ENCODE results near the gene SCYL2. TPM values are rescaled to one million over a fixed set of nuclear protein-coding genes. Genes with fewer than 3 reads are reported as not detected.

SCYL2 gene
- total RNA-seq, 1 donor from 2014 or later, result 68.7 TPM

DNA sequence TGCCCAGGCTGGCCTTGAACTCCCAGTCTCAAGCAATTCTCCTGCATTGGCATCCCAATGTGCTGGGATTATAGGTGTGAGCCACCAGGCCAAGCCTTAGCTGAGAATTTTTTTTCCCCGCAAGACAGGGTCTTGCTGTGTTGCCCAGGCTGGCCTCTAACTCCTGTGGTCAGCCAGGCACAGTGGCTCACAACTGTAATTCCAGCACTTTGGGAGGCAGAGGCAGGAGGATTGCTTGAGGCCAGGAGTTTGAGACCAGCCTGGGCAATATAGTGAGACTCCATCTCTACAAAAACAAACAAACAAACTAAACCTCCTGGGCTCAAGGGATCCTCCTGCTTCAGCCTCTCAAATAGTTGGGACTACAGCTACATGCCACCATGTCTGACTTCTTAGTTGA lies 27.4 kb upstream of the SCYL2 start:
- Histone ChIP-seq H3K4me3 (ENCODE audit: insufficient read depth, low read depth, low read length) (no peak overlapping the region), H3K79me2 (ENCODE audit: insufficient read depth, low read length) (no peaks in the 10 kb centered on the region), H2AFZ (ENCODE audit: low read depth, low read length) (no peak overlapping the region), H3K4me1 (ENCODE audit: insufficient read depth, low read length) (no peaks in the 10 kb centered on the region), H3K27me3 (ENCODE audit: insufficient read depth, low read length) (no peaks in the 10 kb centered on the region), H3K36me3 (ENCODE audit: insufficient read depth, low read length) (no peaks in the 10 kb centered on the region), H3K4me2 (ENCODE audit: low read length) (no peak overlapping the region), H4K20me1 (ENCODE audit: insufficient read depth, low read length) (no peaks in the 10 kb centered on the region), H3K9ac (ENCODE audit: low read length) (no peak overlapping the region), H3K27ac (ENCODE audit: low read depth, low read length) (no peak overlapping the region), H3K9me3 (ENCODE audit: insufficient read depth, low read depth, low read length) (no peaks in the 10 kb centered on the region)
- DNase-seq (ENCODE audit: low read depth), result no peak
- no peaks in the 10 kb centered on the region for H3K27me3 Mint-ChIP-seq (ENCODE audit: low read depth, unreplicated experiment)
- no peak overlapping the region for H3K4me3 Mint-ChIP-seq (ENCODE audit: unreplicated experiment)
- no peak overlapping the region for H3K27ac Mint-ChIP-seq (ENCODE audit: unreplicated experiment)
- no peaks in the 10 kb centered on the region for H3K4me1 Mint-ChIP-seq (ENCODE audit: low read depth, unreplicated experiment)
- TF ChIP-seq EZH2 (IDR thresholded peaks at IDR 0.05; ENCODE audit: insufficient read depth, low read length) (no peak), CTCF (IDR thresholded peaks at IDR 0.05; ENCODE audit: insufficient read depth, low read depth, low read length) (no peak)
- no peaks in the 10 kb centered on the region for H3K9me3 Mint-ChIP-seq (ENCODE audit: unreplicated experiment)
- no peaks in the 10 kb centered on the region for H3K36me3 Mint-ChIP-seq (ENCODE audit: low read depth, unreplicated experiment)
- no peak for FAIRE-seq

- H3K4me3 ChIP-seq (ENCODE audit: insufficient read depth, low read depth, low read length), result no peak overlapping the region
- TF ChIP-seq CTCF (IDR thresholded peaks at IDR 0.05; ENCODE audit: insufficient read depth, low read depth, low read length), result no peak
- TF ChIP-seq EZH2 (IDR thresholded peaks at IDR 0.05; ENCODE audit: insufficient read depth, low read length), result no peak
- no peak overlapping the region for H3K27ac ChIP-seq (ENCODE audit: low read depth, low read length)
- H3K4me3 Mint-ChIP-seq (ENCODE audit: unreplicated experiment), result no peak overlapping the region
- no peak overlapping the region for H3K9ac ChIP-seq (ENCODE audit: low read length)
- FAIRE-seq (no peak), DNase-seq (ENCODE audit: low read depth) (no peak)
- H3K4me1 Mint-ChIP-seq (ENCODE audit: low read depth, unreplicated experiment), result no peaks in the 10 kb centered on the region
- H2AFZ ChIP-seq (ENCODE audit: low read depth, low read length), result no peak overlapping the region
- no peak overlapping the region for H3K27ac Mint-ChIP-seq (ENCODE audit: unreplicated experiment)
- no peaks in the 10 kb centered on the region for H3K36me3 Mint-ChIP-seq (ENCODE audit: low read depth, unreplicated experiment)
- H3K27me3 Mint-ChIP-seq (ENCODE audit: low read depth, unreplicated experiment), result no peaks in the 10 kb centered on the region
- H3K27me3 ChIP-seq (ENCODE audit: insufficient read depth, low read length), result no peaks in the 10 kb centered on the region
- H3K4me2 ChIP-seq (ENCODE audit: low read length), result no peak overlapping the region
- no peaks in the 10 kb centered on the region for H4K20me1 ChIP-seq (ENCODE audit: insufficient read depth, low read length)
- H3K9me3 ChIP-seq (ENCODE audit: insufficient read depth, low read depth, low read length), result no peaks in the 10 kb centered on the region
- H3K4me1 ChIP-seq (ENCODE audit: insufficient read depth, low read length), result no peaks in the 10 kb centered on the region
- no peaks in the 10 kb centered on the region for H3K79me2 ChIP-seq (ENCODE audit: insufficient read depth, low read length)
- no peaks in the 10 kb centered on the region for H3K36me3 ChIP-seq (ENCODE audit: insufficient read depth, low read length)
- H3K9me3 Mint-ChIP-seq (ENCODE audit: unreplicated experiment), result no peaks in the 10 kb centered on the region
Observed at GRCh38 chr12:100243137-100243536, 23.8 kb upstream of the SCYL2 start.

GRCh38 chr12:100247765-100248164 lies 19.2 kb upstream of the SCYL2 start:
- H3K79me2 ChIP-seq (ENCODE audit: insufficient read depth, low read length), result no peaks in the 10 kb centered on the region
- Mint-ChIP-seq H3K4me3 (ENCODE audit: unreplicated experiment) (no peak overlapping the region), H3K9me3 (ENCODE audit: unreplicated experiment) (no peaks in the 10 kb centered on the region), H3K36me3 (ENCODE audit: low read depth, unreplicated experiment) (no peaks in the 10 kb centered on the region), H3K27ac (ENCODE audit: unreplicated experiment) (no peak overlapping the region), H3K27me3 (ENCODE audit: low read depth, unreplicated experiment) (no peaks in the 10 kb centered on the region), H3K4me1 (ENCODE audit: low read depth, unreplicated experiment) (peaks cover 6% of the 10 kb centered on the region)
- H3K4me1 ChIP-seq (ENCODE audit: insufficient read depth, low read length), result no peaks in the 10 kb centered on the region
- DNase-seq (ENCODE audit: low read depth), result no peak
- no peak overlapping the region for H3K27ac ChIP-seq (ENCODE audit: low read depth, low read length)
- no peaks in the 10 kb centered on the region for H3K36me3 ChIP-seq (ENCODE audit: insufficient read depth, low read length)
- no peak for TF ChIP-seq EZH2 (IDR thresholded peaks at IDR 0.05; ENCODE audit: insufficient read depth, low read length)
- no peak for TF ChIP-seq CTCF (IDR thresholded peaks at IDR 0.05; ENCODE audit: insufficient read depth, low read depth, low read length)
- no peak overlapping the region for H3K4me2 ChIP-seq (ENCODE audit: low read length)
- no peak overlapping the region for H2AFZ ChIP-seq (ENCODE audit: low read depth, low read length)
- H3K4me3 ChIP-seq (ENCODE audit: insufficient read depth, low read depth, low read length), result no peak overlapping the region
- no peaks in the 10 kb centered on the region for H4K20me1 ChIP-seq (ENCODE audit: insufficient read depth, low read length)
- no peaks in the 10 kb centered on the region for H3K27me3 ChIP-seq (ENCODE audit: insufficient read depth, low read length)
- no peak for FAIRE-seq
- no peaks in the 10 kb centered on the region for H3K9me3 ChIP-seq (ENCODE audit: insufficient read depth, low read depth, low read length)
- no peak overlapping the region for H3K9ac ChIP-seq (ENCODE audit: low read length)

All from astrocyte (in vitro differentiated cells and primary cell).